GM19372 (cell line): ENCODE measurements around the gene YRDC.

ENCODE experiments used
- ATAC-seq: cut with Tn5 transposase; IDR thresholded peaks from one replicate; pipeline ENCODE4 v1.9.1; 2021; ENCODE audit warnings: mild to moderate bottlenecking, low read depth, moderate library complexity; ENCODE audit not compliant: unreplicated experiment

YRDC gene

GRCh38 chr1:37822906-37823815, 15.2 kb upstream of the YRDC start:
- no peak for ATAC-seq

DNA sequence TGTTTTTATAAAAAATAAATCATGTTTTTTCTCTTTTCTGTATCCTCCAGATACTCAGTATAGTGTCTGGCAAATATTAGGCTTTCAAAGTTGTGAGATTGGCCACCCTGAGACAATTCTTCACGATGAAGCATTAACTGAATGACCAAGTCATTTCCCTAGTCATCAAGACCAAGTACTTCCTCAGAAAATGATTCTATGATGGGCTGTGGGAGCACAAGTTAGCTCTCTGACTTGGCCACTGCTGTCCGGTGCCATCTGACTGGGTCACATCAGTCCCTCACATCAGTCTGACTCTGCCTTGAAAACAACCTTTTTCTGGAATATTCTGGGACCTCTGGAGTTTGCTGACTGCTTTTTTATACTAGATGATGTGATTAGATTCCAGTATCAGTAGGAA, 13.5 kb upstream of the YRDC start:
- no peak for ATAC-seq

DNA sequence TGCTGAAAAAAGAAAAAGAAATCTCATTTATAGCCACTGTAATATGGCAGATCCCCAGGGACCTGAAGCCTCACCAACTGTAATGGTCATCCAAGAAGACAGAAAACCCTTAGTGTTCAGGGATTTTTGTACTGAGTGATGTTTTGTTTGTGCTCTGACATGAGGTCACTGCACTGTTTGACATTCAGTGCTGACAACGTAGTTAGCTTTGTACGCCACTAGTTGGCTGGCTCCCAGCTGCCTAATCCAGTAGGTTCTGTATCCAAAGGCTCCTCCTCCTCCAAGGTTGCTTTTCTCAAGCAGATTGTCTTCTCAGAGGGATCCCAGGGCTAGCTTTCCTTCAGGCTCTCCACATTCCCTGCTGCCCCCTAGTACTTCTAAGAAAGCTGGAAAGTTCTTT, 9.5 kb upstream of the YRDC start:
- ATAC-seq, result no peak

DNA sequence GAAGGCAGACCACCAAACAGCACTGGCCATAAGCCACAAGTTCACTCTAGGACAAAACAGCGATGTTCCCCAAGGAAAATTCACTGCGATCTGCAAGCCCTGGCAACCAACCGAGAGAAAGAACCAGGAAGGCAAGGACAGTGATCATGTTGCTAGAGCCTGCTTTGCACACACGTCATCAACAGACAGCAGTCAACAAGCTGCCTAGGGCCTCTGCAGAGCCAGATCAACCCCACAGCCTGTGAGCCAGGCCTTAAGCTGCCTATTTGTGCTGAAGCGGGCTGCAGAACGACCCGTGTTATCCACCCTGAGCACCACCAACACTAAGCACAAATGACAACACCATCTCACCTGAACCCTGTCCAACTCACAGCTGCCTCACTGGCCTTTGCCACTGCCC, 6.2 kb upstream of the YRDC start:
- ATAC-seq, result no peak

DNA sequence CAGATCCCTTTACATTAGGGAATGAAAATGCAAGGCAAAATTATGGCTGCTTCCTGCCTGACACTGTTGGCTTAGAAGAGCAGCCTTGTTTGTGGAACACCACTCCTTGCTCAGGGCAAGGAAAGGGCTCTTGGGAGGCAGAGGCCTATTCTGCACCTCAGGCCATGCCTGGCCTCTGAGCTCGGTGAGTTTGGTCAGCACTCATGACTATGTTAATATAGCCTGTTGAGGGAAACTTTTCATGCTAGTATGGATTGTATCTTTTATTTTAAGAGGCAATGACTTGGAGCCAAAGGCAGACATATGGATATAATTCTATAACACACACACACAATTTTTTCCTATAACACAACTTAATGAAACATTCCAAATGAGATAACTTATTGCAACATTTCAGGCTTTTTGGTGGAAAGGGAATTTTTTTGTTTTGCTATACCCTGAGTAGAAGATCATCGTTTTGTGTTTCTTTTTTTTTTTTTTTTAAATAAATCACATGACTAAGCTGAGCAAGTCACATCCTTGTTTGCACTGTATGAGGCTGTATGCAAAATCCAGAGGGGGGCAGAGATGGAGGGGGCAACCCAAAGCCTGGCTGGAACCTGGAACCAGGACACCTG, 5.6 kb upstream of the YRDC start:
- no peak for ATAC-seq

- ATAC-seq, result no peak
Observed at GRCh38 chr1:37811027-37811655, 3.1 kb upstream of the YRDC start.

DNA sequence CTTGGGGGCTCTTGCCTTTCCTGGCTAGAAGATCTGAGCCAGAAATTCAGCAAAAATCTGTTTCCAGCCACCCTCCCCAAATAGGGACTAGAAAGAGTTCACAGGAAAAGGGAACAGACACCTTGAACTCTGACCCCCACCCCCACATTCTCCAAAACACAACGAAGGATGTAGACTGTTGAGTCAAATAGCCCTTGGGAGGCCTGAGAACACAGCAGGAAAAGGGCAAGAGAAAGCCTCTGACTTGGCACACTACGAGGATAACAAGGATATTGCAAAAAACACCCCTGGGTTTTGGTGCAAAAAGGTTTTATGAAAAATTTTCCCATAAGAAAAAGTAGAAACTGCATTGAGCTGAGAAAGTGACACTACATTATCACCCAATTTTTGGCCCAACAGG, 1.9 kb upstream of the YRDC start:
- ATAC-seq, result no peak

DNA sequence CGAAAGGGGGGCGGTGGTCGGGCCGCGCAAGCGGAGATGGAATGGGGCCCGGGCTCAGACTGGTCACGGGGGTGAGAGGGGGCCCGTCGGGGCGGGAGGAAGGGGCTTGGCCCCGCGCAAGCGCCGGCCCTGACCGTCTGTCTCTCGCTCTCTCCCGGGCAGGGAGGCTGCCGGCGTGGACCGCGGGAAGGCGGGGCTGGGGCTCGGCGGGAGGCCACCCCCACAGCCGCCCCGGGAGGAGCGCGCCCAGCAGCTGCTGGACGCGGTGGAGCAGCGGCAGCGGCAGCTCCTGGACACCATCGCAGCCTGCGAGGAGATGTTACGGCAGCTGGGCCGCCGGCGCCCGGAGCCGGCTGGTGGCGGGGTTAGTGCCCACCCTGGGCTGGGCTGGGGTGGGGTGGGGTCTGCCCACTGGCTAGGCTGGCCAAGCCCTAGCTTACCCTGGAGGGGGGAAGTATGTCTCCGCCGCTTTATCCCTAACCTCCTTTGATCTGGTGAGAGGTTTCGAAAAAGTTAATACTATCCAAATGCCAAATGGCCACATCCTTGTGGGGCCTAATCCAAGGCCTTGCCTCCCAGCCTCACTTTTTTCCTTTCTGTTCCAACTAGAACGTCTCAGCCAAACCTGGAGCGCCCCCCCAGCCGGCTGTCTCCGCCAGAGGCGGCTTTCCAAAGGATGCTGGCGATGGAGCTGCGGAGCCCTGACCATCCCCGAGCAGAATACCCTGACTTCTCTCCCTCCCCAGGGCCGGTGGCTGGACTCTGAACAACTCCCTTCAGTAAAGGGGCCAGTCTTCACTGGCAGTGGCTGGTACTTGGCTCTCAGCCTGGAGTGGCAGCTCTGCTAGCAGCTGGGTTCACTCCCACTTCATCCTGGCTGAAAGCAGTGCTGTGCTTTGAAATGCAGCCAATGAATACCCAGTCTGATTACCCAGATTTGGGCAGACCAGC, 636 bp upstream of the YRDC start:
- peak; percentile 35 for ATAC-seq

GRCh38 chr1:37807220-37807554, 821 bp downstream of the YRDC start:
- ATAC-seq, result no peak

DNA sequence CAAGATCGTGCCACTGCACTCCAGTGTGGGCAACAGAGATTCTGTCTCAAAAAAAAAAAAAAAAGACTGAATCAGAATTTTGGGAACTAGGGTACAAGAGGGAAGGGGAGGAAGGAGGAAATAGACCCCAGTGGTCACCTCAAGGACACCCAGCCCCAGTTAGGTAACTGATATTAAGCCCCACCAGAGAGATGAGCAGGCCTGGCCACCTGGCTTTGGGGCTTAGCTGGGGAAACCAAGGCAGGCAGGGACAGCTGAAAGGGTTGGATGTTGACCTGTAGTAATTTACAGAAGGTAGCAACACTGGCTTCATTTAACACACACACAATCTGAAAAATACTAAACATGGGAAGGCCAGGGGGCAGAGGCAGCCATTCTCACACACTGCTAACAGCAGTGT, 5.6 kb downstream of the YRDC start:
- no peak for ATAC-seq

GRCh38 chr1:37797750-37798345, 10.2 kb downstream of the YRDC start:
- no peak for ATAC-seq

- no peak for ATAC-seq
Observed at GRCh38 chr1:37795340-37796125, 12.5 kb downstream of the YRDC start.

DNA sequence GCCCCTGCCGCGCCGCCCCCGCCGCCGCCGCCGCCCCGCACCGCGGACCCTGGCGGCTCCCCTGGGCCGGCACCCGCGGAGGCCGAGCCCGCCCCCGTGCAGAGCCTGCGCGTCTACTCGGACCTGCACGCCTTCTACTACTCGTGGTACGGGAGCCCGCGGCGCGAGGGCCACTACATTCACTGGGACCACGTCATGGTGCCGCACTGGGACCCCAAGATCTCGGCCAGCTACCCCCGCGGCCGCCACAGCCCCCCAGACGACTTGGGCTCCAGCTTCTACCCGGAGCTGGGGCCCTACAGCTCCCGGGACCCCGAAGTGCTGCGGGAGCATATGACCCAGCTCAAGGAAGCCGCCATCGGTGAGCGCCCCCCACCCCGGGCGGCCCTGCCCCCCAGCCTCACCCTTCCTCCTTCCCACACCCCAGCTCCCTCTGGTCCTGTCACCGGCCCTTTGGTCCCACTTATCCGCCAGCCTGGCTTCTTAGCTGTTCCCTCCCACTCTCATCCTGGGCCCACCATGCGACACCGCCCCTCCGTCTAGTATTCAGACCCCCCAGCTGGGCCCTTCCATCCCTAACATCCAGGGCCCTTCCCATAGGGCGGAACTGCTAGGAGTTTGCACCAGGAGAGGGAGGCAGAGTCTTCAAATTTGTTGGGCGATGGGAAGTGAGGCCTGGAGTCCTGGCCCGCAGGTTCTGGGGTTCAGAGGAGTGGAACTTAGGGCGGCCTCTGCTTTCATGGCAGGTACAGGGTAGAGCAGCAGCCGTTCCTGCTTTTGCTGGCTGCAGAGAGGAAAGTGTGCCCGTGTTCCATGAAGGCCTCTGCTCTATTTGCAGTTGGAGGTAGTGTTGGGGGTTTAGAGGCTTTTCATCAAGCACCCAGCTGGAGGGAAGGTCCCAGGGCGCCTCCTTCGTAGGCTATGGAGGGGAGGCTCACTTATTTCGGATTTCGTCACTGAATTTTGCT, 13.4 kb downstream of the YRDC start:
- peak; percentile 33 for ATAC-seq

- peak; percentile 58 for ATAC-seq
Observed at GRCh38 chr1:37793773-37794371, 14.1 kb downstream of the YRDC start, which contains the start of gene MANEAL. MANEAL (plus strand) TSS chr1:37793847; CDS start chr1:37794183, 336 bp downstream.

DNA sequence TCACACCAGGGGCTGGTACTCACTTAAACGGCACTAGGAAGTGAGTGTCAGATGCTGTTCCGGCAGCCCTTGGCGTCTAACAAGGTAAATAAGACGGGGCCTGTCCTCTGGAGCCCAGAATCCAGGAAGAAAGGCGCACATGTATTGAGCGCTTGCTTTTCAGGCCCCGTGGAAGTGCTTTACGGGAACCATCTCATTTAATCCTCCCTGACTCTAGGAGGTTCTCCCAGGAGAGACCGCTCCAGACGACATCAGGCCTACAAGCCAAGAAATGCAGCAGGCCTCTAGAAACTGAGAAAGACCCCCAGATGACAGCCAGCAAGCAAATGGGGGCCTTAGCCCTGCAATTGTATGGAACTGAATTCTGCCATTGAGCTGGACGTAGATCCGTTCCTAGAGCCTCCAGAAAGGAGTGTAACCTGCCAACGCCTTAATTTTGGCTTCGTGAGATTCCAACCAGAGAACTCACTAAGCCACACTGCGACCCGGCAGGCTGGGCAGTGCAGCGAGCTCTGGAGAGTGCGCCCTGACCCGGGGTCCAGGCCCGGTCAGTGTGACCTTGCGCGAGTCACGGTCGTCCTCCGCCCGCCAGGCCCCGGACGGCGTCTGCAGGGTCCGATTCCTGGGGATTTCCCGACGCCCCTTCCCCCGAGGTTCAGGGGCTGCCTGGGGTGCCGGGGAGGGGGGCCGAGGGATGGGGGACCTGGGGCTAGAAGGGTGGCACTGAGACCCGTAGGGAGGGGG, 14.9 kb downstream of the YRDC start:
- ATAC-seq, result no peak

GRCh38 chr1:37782491-37782890, 25.5 kb downstream of the YRDC start:
- ATAC-seq, result no peak

DNA sequence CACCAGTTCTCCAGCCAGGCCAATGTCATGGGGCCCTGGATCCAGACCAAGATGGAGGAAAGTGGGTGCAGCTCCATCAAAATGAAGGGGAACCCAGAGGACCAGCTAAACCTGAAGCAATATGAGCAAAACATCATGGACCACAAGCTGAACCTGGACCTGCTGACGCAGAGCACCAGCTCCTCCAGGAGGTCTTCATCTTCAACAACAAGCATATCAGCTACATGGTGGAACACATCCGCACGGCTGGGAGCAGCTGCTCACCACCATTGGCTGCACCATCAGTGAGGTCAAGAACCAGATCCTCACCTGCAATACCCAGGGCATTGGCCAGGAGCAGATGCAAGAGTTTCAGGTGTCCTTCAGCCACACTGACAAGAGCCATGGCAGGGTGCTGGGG, 29.4 kb downstream of the YRDC start:
- no peak for ATAC-seq
